Stimulated activated CD4-positive, alpha-beta T cell treated with anti-CD3 and anti-CD28 coated beads, Interleukin-15, amount 100 ng/mL, for 48 hours (primary cell): Measurements from ENCODE around the gene DNM2.
"Not testable (repeated sequence)": the region's sequence is repeated elsewhere in the genome, so short reads cannot be mapped to it uniquely, and the experiment has no call there.

Experiments used
- DNase-seq, 2 donors: peaks; one replicate each; pipeline ENCODE4 v3.0.0-alpha.2; 2020; ENCODE audit warnings: low read depth in 2 of 2

DNM2 gene

DNA sequence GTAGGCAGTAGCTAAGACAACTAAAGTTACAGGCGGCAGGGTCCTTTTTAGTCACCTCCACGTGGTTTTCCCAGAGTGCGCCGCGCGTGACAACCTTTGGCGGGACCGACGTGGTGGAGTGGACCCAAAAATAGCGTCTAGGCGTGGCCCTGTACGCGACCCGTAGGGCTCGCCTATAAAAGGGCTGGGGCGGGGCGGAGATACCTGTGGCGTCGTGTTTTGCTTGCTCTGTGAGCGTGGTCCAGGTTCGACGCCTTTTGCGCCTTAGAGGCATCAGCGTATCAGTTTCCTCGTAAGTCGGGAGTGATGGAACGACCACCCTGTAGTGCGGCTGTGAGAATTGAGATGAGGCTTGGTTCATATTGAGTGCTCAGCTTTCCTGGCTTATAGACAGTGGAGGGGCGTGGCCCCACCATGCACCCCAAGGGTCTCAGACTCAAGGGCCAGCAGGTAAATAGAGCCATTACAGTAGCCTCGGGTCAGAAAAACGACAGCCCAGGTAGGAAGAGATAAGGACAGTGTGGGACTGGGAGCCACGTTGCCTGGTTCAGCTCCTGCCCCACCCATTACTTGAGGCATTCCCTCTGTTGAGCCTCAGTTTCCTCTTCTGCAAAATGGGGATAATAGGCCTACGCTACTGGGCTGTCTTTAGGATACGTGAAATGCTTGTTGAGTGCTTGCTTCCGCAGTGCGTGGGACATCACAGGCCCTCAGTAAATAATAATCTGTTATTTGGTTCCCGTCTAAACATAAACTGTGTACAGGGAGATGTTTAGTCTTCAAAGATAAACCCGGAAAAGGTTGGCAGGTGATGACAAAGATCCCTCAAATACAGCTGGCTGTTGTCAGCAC is 118.8 kb downstream of the DNM2 start:
- DNase-seq = peak; percentile 83 to 88

GRCh38 chr19:10837649-10838048 is 119.8 kb downstream of the DNM2 start:
- DNase-seq = not testable (repeated sequence)

GRCh38 chr19:10838377-10838776 is 120.5 kb downstream of the DNM2 start:
- DNase-seq = no peak

DNA sequence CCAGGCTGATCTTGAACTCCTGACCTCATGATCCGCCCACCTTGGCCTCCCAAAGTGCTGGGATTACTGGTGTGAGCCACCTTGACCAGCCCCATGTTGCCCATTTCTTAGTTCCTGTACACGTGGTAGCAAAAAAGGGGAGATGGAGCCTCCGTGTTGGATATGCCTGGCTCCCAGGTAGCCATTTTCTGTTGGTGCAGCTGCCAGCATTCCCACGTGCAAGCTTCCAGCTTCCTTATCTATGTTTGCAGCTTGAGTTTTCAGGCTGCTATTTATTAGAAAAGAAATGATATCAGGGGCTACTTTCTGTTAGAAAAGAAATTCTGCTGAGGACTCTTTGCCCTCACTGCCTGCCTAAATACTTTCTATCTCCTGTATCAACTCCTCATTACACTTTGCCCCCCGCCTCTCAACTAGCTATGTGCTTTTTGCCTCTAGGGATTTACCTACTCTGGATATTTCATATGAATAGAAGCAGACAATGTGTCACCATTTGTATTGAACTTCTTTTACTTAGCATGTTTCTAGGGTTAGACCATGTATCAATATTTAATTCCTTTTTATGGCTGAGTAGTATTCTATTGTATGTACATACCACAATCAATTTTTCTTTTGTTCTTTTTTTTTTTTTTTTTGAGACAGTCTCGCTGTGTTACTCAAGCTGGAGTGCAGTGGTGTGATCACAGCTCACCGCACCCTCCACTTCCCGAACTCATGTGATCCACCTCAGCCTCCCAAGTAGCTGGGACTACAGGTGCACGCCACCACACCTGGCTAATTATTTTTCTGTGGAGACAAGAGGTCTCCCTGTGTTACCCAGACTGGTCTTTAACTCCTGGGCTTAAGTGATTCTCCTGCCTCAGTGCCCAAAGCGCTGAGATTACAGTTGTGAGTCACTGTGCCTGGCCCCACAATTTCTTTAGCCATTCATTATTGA is 121.5 kb downstream of the DNM2 start:
- no peak for DNase-seq

DNA sequence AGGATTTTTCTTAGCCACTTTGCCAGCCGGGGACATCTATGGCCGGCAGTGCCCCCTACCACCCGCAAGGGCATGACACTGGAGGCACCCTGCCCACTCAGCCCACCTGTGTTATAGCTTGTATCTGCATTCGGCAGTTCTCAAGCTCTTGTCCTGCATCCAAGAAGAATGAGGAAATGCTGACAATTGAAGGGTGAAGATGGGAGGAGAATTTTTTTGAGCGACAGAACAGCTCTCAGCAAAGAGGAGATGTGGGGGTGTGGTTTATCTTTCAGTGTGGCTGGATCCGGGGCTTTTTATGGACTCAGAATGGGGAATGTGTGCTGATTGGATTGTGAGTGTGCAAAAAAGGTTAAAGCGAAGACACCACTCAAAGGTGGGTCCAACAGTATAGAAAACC is 124.9 kb downstream of the DNM2 start:
- no peak for DNase-seq

DNA sequence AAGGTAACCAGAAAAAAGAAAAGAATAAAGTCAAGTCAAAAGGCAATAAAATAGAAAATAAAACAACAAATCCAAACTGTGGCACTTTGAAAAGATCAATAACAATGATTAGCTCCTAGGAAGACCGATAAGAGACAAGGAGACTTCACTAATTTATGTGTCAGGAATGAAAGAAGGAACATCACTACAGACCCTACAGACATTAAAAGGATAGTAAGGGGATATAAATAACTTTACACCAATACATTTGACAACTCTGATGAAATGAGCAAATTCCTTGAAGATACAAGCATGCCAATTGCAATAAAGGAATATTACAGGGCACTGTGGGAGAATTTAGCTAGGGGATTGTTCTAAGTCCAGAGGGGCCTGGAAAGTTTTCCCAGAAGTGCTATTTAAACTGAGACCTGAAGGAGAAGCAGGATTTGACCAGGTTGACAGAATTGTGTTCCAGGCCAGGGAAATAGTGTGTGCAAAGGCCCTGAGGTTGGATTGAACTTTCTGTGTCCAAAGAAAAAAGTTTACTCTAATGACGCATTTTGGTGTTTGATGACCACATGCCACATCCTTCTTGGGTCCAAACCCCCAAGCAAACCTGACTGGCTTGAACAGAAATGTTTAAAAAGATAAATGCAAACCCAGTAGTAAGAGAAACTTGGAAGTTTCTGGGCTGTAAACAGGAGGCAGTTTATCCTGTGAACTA is 128.8 kb downstream of the DNM2 start:
- DNase-seq = no peak

DNA sequence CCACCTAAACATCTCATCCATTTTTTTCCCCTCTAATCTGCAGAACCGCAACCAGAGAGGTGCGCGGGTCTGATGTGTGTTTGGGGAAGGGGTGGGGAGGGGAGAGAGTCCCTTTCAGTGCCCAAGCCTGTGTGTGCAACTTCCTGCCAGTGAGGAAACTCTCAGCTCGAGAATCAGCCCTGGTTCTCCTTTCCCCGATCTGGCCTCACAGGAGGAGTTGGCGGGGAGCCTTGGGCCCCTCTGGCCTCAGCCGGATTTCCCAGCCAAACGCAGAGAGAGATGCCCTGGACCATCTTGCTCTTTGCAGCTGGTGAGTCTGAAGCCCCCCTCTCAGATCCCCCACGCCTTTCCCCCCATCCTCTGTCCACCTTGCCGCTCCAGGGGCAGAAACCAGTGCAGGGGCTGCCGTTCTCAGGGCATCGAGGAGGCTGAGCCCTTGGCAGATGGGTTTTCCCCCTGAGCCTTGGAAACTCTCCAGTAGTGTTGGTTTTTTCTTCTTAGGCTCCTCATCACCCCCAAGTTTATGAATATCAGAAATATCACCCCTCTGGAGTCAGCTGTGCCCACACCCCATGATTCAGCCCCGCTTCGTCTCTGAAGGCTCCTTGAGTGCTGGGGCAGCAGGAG is 130.5 kb downstream of the DNM2 start, which contains the start of gene C19orf38:
Gene C19orf38 (plus strand): TSS at position 186 of the 627 bp plus-strand sequence. CDS start 94 bp downstream, at position 280.
- no peak for DNase-seq

- DNase-seq = no peak
Observed at GRCh38 chr19:10850631-10851030, 132.8 kb downstream of the DNM2 start.

DNA sequence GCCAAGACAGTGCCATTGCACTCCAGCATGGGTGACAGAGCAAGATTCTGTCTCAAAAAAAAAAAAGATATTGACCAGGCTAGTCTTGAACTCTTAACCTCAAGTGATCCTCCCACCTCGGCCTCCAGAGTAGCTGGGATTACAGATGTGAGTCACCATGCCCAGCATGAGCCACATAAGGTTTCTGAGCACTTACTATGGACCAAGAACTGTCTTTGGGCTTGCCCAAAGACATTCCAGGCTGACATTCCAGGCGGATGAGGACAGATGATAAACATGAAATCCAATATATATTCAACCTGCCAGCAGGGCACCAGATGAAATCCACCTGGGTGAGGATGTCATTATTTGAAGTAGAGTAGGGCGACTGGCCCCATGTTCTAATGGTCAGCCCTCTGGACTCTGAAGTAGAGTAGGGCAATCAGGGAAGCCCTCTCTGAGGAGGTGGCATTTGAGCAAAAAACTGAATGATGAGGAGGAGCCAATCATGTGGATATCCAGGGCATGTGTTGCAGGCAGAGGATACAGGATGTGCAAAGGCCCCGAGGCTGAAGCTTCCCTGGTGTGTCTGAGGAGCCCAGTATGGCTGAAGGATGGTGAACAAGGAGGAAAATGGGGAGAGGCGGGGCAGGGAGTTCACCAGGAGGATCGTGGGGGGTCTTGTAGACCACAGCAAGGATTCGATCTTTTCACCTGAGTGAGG is 134.4 kb downstream of the DNM2 start:
- DNase-seq = no peak

- no peak for DNase-seq
Observed at GRCh38 chr19:10852941-10853340, 135.1 kb downstream of the DNM2 start.

GRCh38 chr19:10854350-10855089 is 136.6 kb downstream of the DNM2 start:
- DNase-seq = no peak

DNA sequence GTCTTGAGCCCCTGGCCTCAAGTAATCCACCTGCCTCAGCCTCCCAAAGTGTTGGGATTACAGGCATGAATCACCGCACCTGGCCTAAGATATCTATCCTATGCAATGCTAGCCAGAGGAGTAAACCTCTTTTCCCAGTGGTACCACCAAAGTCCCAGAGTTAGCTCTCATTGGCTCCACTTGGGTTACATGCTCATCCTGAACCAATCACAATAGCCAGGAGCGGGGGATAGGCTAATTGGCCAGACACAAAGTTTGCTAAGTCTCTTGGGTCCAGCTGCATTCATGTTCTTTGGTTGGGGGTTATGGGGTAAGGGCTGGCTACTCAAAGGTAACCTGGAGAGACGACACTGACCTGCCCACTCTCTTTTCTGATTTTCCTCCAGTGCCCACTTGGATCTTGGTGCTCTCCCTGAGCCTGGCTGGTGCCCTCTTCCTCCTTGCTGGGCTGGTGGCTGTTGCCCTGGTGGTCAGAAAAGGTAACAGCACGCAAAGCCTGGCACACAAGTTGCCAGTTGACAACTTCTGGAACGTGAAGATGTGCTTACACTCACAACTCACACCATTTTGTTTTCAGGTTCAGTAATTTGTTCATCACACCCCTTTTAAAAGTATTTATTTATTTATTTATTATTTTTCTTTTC is 138.1 kb downstream of the DNM2 start:
- DNase-seq = no peak

DNA sequence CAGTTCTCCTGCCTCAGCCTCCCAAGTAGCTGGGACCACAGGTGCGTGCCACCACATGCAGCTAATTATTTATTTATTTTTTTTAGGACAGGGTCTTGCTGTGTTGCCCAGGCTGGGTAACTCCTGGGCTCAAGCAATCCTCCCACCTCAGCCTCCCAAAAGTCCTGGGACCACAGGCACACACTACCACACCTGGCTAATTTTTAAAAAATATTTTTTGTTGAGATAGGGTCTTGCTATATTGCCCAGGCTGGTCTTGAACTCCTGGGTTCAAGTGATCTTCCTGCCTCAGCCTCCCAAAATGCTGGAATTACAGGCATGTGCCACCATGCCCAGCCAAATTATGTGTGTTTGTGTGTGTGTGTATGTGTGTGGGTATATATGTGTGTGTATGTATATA is 139.0 kb downstream of the DNM2 start:
- not testable (repeated sequence) for DNase-seq

DNA sequence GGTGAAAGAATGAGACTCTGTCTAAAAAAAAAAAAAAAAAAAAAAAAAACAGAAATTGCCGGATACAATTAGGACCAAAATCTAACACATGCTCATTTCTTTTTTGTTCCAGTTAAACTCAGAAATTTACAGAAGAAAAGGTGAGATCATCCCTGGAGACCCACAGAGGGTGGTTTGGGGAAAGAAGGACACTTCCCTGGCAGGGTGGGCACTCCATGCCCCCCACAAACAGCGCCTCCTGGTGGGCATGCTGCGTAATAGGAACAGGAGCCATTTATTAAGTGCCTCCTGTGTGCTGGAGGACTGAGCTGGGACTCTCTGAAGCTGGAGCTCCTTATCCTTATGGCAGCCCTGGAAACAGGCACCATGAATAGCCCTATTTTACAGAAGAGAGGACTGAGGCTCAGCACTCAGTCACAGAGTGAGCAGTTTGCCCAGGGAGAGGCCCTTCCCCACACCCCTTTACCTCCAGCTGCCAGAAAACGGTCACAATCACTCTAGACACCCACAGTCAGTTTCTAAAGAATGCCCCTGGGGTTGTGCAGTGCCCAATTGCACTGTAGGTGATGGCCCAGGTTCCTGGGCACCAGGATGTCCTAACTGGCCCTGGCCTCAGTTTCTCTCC is 140.4 kb downstream of the DNM2 start:
- DNase-seq = no peak

DNA sequence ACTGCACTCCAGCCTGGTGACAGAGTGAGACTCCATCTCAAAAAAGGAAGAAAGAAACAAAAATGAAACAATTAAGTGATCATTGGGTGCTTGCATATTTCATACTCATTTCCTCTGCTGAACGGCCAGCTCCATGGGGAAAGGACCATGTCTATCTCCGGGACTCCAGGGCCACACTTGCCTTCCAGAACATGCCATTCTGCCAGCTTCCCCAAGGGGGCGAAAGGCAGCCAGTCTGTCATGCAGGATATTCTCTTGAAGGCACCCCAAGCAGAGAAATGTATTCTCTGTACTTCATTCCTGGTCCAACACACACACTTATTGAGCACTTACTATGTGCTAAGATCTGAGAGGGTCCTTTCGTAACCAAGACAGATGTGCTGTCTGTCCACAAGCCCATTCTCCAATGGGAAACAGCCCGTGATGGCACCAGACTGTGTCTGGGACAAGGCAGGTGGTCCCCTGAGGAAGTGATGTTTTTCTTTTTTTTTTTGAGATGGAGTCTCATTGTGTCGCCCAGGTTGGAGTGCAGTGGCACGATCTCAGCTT is 143.3 kb downstream of the DNM2 start:
- DNase-seq = no peak

DNA sequence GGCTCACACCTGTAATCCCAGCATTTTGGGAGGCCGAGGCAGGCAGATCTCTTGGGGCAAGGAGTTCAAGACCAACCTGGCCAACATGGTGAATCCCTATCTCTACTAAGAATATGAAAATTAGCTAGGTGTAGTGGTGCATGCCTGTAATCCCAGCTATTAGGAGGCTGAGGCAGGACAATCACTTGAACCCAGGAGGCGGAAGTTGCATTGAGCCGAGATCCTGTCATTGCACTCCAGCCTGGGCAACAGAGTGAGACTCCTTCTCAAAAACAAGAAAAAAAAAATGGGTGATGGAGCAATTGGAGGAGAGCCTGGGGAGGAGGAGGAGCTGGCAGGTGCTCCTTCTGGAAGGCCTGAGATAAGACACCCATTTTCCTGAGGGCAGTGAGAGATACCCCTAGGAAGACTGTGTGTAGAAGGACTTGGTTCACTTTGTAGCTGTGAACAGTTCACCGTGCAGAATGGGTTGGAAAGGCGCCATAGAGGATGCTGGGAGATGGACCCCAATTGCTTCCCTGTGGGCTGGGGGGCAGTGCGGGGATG is 144.8 kb downstream of the DNM2 start:
- DNase-seq = no peak

GRCh38 chr19:10863107-10863717 is 145.3 kb downstream of the DNM2 start:
- DNase-seq = no peak

DNA sequence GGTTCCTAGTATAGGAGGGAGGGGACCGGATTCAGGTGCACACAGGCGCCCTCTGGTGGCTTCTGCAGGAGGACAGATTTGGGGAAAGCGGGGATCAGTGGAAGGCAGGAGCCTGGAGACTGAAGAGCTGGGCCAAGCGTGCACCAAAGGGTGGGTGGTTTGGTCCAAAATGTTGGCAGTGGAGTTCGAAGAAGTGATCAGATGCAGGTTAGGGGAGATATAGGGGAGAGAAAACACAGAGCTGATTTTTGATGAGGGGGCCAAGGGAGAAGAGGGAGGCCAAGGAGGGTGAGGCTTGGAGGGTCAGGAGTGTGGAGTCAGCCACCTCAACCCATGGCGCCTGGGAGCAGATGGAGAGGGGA is 146.6 kb downstream of the DNM2 start:
- peak; percentile 63 to 78 for DNase-seq
